ENCODE measurements around the gene RGS3.

GRCh38 chr9:113503131-113503541, 39.6 kb downstream of the RGS3 start:
- TF ChIP-seq CTCF (conservative IDR thresholded peaks at IDR 0.05): no peak
- TF ChIP-seq ZFX (IDR thresholded peaks at IDR 0.05): no peak
